HepG2 (cell line): Measurements from ENCODE around the gene NGB. TPM values are rescaled to one million over a fixed set of nuclear protein-coding genes. Genes with fewer than 3 reads are reported as not detected.

Source experiments
- ATAC-seq: fragments of 200-7000 bp; cut with Tn5 transposase; 3 replicates; pipeline ENCODE4 v1.9.1; 2020; ENCODE audit warnings: mild to moderate bottlenecking, moderate library complexity
- BruUV-seq: library from RNA; stranded (reverse); fragments of 400-500 nt; replicated peaks from 2 replicates; lab custom pipeline; 2021; lab: Mats Ljungman, UMichigan
- CTCF ChIA-PET: fragments of 300-600 bp; formaldehyde crosslinking; extraction: SDS; loops from one replicate; lab custom pipeline; 2021; ENCODE audit warnings: low total read pairs, inconsistent platforms, low intra/inter-chr PET ratio; lab: Yijun Ruan, JAX
- POLR2A ChIA-PET: fragments of 350-600 bp; sonication (Branson Sonifier 250); formaldehyde crosslinking; loops from one replicate; lab custom pipeline; 2020; ENCODE audit warnings: antibody characterized with exemption, inconsistent platforms; lab: Yijun Ruan, JAX
- DNase-seq: peaks from one replicate; pipeline ENCODE4 v3.0.0-alpha.2; 2015; ENCODE audit warnings: low spot score
- FAIRE-seq: peaks from 3 replicates; lab custom pipeline; 2011; peaks lifted over from hg19 to GRCh38; lab: Jason Lieb, UNC
- H2AFZ ChIP-seq: one replicate; pipeline ENCODE4 v1.6.1; 2011; ENCODE audit warnings: low read length, inconsistent platforms
- H3K27ac ChIP-seq: fragments of 300-600 bp; 3 replicates; pipeline ENCODE4 v1.8.0; 2011; ENCODE audit warnings: mixed run types, mild to moderate bottlenecking, mixed read lengths, low read length, inconsistent platforms; ENCODE audit not compliant: insufficient read depth; ENCODE audit errors: extremely low read length
- H3K27me3 ChIP-seq, 2 experiments: fragments of 200-600 bp in 1 of 2; 2 replicates in 1 of 2; 3 replicates in 1 of 2; pipeline versions ENCODE4 v1.6.0 to v1.8.0; 2011; ENCODE audit warnings: low read length in 2 of 2, mild to moderate bottlenecking in 2 of 2, moderate library complexity in 2 of 2, inconsistent platforms in 1 of 2; ENCODE audit not compliant: insufficient read depth in 2 of 2, control insufficient read depth in 1 of 2
- H3K36me3 ChIP-seq, 2 experiments: fragments of 200-600 bp in 1 of 2; replicated peaks in 1 of 2; 2 replicates in 1 of 2; 3 replicates in 1 of 2; pipeline versions ENCODE4 v1.5.1 to v1.8.0; 2011; ENCODE audit warnings: low read length in 2 of 2, inconsistent platforms in 1 of 2; ENCODE audit not compliant: insufficient read depth in 2 of 2, control insufficient read depth in 1 of 2
- H3K4me1 ChIP-seq: 2 replicates; pipeline ENCODE4 v1.5.1; 2012; ENCODE audit warnings: low read length, inconsistent platforms; ENCODE audit not compliant: insufficient read depth
- H3K4me2 ChIP-seq: 2 replicates; pipeline ENCODE4 v1.6.0; 2011; ENCODE audit warnings: low read depth, low read length, inconsistent platforms
- H3K4me3 ChIP-seq, 3 experiments: fragments of 200-600 bp in 1 of 3; sonication (generic), shearing (Covaris generic) in 1 of 3; replicated peaks in 1 of 3; 2 replicates each; pipeline ENCODE4 v1.5.1; 2011 to 2016; ENCODE audit warnings: low read length in 3 of 3, inconsistent platforms in 2 of 3, low read depth in 2 of 3, mild to moderate bottlenecking in 2 of 3, control low read depth in 1 of 3, mixed read lengths in 1 of 3; ENCODE audit not compliant: insufficient read depth in 1 of 3
- H3K79me2 ChIP-seq: one replicate; pipeline ENCODE4 v1.6.1; 2011; ENCODE audit warnings: low read length, inconsistent platforms; ENCODE audit not compliant: insufficient read depth
- H3K9ac ChIP-seq: 2 replicates; pipeline ENCODE4 v1.6.0; 2011; ENCODE audit warnings: mild to moderate bottlenecking, low read depth, low read length, inconsistent platforms; ENCODE audit not compliant: insufficient read depth
- H3K9me3 ChIP-seq: 2 replicates; pipeline ENCODE4 v1.5.1; 2012; ENCODE audit warnings: mild to moderate bottlenecking, low read length
- H4K20me1 ChIP-seq: 2 replicates; pipeline ENCODE4 v1.6.0; 2011; ENCODE audit warnings: inconsistent platforms, mild to moderate bottlenecking, low read length, moderate library complexity; ENCODE audit not compliant: insufficient read depth
- ARNT ChIP-seq: fragments of 450-650 bp; IDR thresholded peaks from 2 replicates; pipeline ENCODE4 v1.6.1; 2017
- CREBL2 ChIP-seq: sonication (generic); formaldehyde crosslinking; IDR thresholded peaks from 2 replicates; pipeline ENCODE4 v1.8.1; 2023; ENCODE audit warnings: missing genetic modification reagents, mild to moderate bottlenecking, borderline replicate concordance
- GMEB2 ChIP-seq: IDR thresholded peaks from 2 replicates; pipeline ENCODE4 v1.6.1; 2016; ENCODE audit warnings: missing biosample characterization, missing genetic modification reagents, low read depth
- GTF3A ChIP-seq: sonication (generic); formaldehyde crosslinking; conservative IDR thresholded peaks from 2 replicates; pipeline ENCODE4 v1.4.0; 2020; ENCODE audit warnings: mild to moderate bottlenecking, missing genetic modification reagents
- IKZF4 ChIP-seq: sonication (generic); formaldehyde crosslinking; IDR thresholded peaks from 2 replicates; pipeline ENCODE4 v1.5.1; 2020; ENCODE audit warnings: borderline replicate concordance, mild to moderate bottlenecking, low read depth, missing genetic modification reagents; ENCODE audit errors: not compliant biosample characterization
- NFKBIZ ChIP-seq: IDR thresholded peaks from 2 replicates; pipeline ENCODE4 v1.6.1; 2018; ENCODE audit warnings: missing genetic modification reagents, missing compliant biosample characterization
- NR1H2 ChIP-seq: sonication (generic); formaldehyde crosslinking; IDR thresholded peaks from 2 replicates; pipeline ENCODE4 v1.8.1; 2022; ENCODE audit warnings: low read depth, missing genetic modification reagents, borderline replicate concordance
- NR2F2 ChIP-seq: IDR thresholded peaks from 2 replicates; pipeline ENCODE4 v1.6.1; 2012; ENCODE audit warnings: low read depth, inconsistent platforms, borderline replicate concordance
- SMYD3 ChIP-seq: sonication (generic); formaldehyde crosslinking; IDR thresholded peaks from 2 replicates; pipeline ENCODE4 v1.8.1; 2023; ENCODE audit warnings: mild to moderate bottlenecking, missing genetic modification reagents
- THYN1 ChIP-seq: sonication (generic); formaldehyde crosslinking; IDR thresholded peaks from 2 replicates; pipeline ENCODE4 v1.8.1; 2023; ENCODE audit warnings: low read depth, mild to moderate bottlenecking, moderate library complexity, missing genetic modification reagents, borderline replicate concordance
- ZBTB26 ChIP-seq: IDR thresholded peaks from 2 replicates; pipeline ENCODE4 v1.6.1; 2016; ENCODE audit warnings: missing compliant biosample characterization, missing genetic modification reagents, borderline replicate concordance
- ZNF331 ChIP-seq: sonication (generic); formaldehyde crosslinking; IDR thresholded peaks from 2 replicates; pipeline ENCODE4 v1.4.0; 2020; ENCODE audit warnings: missing genetic modification reagents
- ZNF747 ChIP-seq: sonication (generic); formaldehyde crosslinking; IDR thresholded peaks from 2 replicates; pipeline ENCODE4 v1.8.1; 2023; ENCODE audit warnings: missing genetic modification reagents, mild to moderate bottlenecking, borderline replicate concordance
- ZNF768 ChIP-seq: sonication (generic); formaldehyde crosslinking; IDR thresholded peaks from 2 replicates; pipeline ENCODE4 v1.4.0; 2020; ENCODE audit warnings: missing genetic modification reagents
- ZSCAN20 ChIP-seq: sonication (generic); formaldehyde crosslinking; IDR thresholded peaks from 2 replicates; pipeline ENCODE4 v1.4.0; 2020; ENCODE audit warnings: missing genetic modification reagents, mild to moderate bottlenecking, borderline replicate concordance
- WGBS: methylation state at CpG from one replicate; pipeline ENCODE4 v1.1.6; 2017; ENCODE audit warnings: low lambda C conversion rate; 5-methylcytosine and 5-hydroxymethylcytosine counted together
- in situ Hi-C: cut with HindIII; loops from 2 replicates; pipeline ENCODE4 v1.10.0; 2017; ENCODE audit warnings: low pct_unique_long_range_greater_than_20kb; ENCODE audit not compliant: extremely low pct_ligation_motif_present
- intact Hi-C: fragments of 100-400 bp; cut with micrococcal nuclease; formaldehyde crosslinking; loops from one replicate; pipeline ENCODE4 v1.10.0; 2022; ENCODE audit not compliant: unreplicated experiment
- polyA plus RNA-seq, 8 experiments: library from polyadenylated mRNA; depleted of rRNA in 3 of 8; stranded (reverse) in 7 of 8; unstranded in 1 of 8; fragments of >200 nt; fragmentation: Illumina TruSeq in 4 of 8; extraction: Trizol in 4 of 8; gene quantifications; 2 replicates each; pipeline versions ENCODE4 v1.2.1 to v1.2.3, GENCODE V29; 2011 to 2016; ENCODE audit warnings: low read depth in 4 of 8, missing spikeins in 1 of 8, mixed read lengths in 1 of 8; ENCODE audit not compliant: insufficient read depth in 1 of 8
- total RNA-seq, 5 experiments: library from RNA; depleted of rRNA; stranded (reverse); fragments of >200 nt; fragmentation: Illumina TruSeq; extraction: Trizol; gene quantifications; 2 replicates each; pipeline ENCODE4 v1.2.3, GENCODE V29; 2016; ENCODE audit warnings: low read depth in 1 of 5

NGB gene
- total and polyA plus RNA-seq, 2 of the 13 experiments (the other 11 are each of a cell fraction or from before 2014, with no cell fraction given): 0.04 TPM; not detected in 1

GRCh38 chr14:77267937-77268699 is 2.9 kb downstream of the NGB start:
- no peak for DNase-seq
- no peaks in the 10 kb centered on the region for H3K79me2 ChIP-seq
- no peak for ATAC-seq
- no peaks in the 10 kb centered on the region for H3K9me3 ChIP-seq
- no peaks in the 10 kb centered on the region for H3K4me1 ChIP-seq
- H3K9ac ChIP-seq: no peak overlapping the region
- BruUV-seq: no TSS peak
- WGBS: 82% methylated on average over 2 of the region's 5 CpGs
- ChIA-PET POLR2A (no interaction called here), CTCF (no interaction called here)
- TF ChIP-seq ZNF331 (CRISPR knock-in tag): peak; percentile 97
- TF ChIP-seq SMYD3 (CRISPR knock-in tag): no peak
- 0 out of 2 replicates have a peak, but pooled peaks have one; percentile 42 for TF ChIP-seq ZNF768 (CRISPR knock-in tag)
- H2AFZ ChIP-seq: no peak overlapping the region
- H3K36me3 ChIP-seq: no peaks in the 10 kb centered on the region
- no peak overlapping the region for H3K4me2 ChIP-seq
- no peak overlapping the region for H3K27ac ChIP-seq
- peaks cover 9 to 48% of the 10 kb centered on the region in 2 experiments; a peak in 4 of 5 replicates for H3K27me3 ChIP-seq
- intact Hi-C loops: no loop called here
- no peak for FAIRE-seq
- no peak overlapping the region for H3K4me3 ChIP-seq
- peaks cover 2% of the 10 kb centered on the region; the same call in 1 of the 2 replicates for H4K20me1 ChIP-seq
- in situ Hi-C loops: no loop called here

- Histone ChIP-seq H3K4me3 (no peak overlapping the region), H3K4me2 (no peak overlapping the region), H3K9me3 (no peaks in the 10 kb centered on the region), H2AFZ (no peak overlapping the region), H3K36me3 (no peaks in the 10 kb centered on the region), H3K79me2 (no peaks in the 10 kb centered on the region), H4K20me1 (peaks cover 2% of the 10 kb centered on the region; the same call in 1 of the 2 replicates), H3K4me1 (no peaks in the 10 kb centered on the region), H3K9ac (no peak overlapping the region), H3K27ac (no peak overlapping the region), H3K27me3 (peaks cover 9 to 57% of the 10 kb centered on the region in 2 experiments; a peak in 4 of 5 replicates)
- ATAC-seq (no peak), FAIRE-seq (no peak), DNase-seq (no peak)
- intact Hi-C loops: no loop called here
- POLR2A ChIA-PET: no interaction called here
- in situ Hi-C loops: no loop called here
- 25% methylated on average over 8 of the region's 8 CpGs for WGBS
- CTCF ChIA-PET: no interaction called here
- no TSS peak for BruUV-seq
- no peak for TF ChIP-seq ZBTB26
- no peak for TF ChIP-seq ARNT
- TF ChIP-seq ZSCAN20: no peak
- no peak for TF ChIP-seq NR2F2
- TF ChIP-seq ZNF747 (CRISPR knock-in tag): no peak
- no peak for TF ChIP-seq GTF3A
- TF ChIP-seq THYN1: no peak
- TF ChIP-seq NR1H2: no peak
- TF ChIP-seq NFKBIZ (CRISPR knock-in tag): no peak
- no peak for TF ChIP-seq GMEB2 (CRISPR knock-in tag)
- no peak for TF ChIP-seq IKZF4 (CRISPR knock-in tag)
- TF ChIP-seq CREBL2 (CRISPR knock-in tag): no peak
Observed at GRCh38 chr14:77266336-77266735, 4.7 kb downstream of the NGB start.
